Mesenchymal stem cell (in vitro differentiated cells and primary cell): ENCODE results near the gene CXorf51A.
"Not testable (repeated sequence)": the region's sequence is repeated elsewhere in the genome, so short reads cannot be mapped to it uniquely, and the experiment has no call there.

ENCODE experiments used
- DNase-seq: peaks from one replicate; pipeline ENCODE4 v3.0.0-alpha.2; 2013
- H2AFZ ChIP-seq: one replicate; pipeline ENCODE4 v1.6.1; 2013; ENCODE audit warnings: low read depth, mild to moderate bottlenecking, control low read depth, inconsistent platforms, low read length, moderate library complexity
- H2AK5ac ChIP-seq: 2 replicates; pipeline ENCODE4 v1.6.1; 2013; ENCODE audit warnings: low read length, moderate library complexity, mild to moderate bottlenecking, inconsistent platforms; ENCODE audit not compliant: severe bottlenecking
- H2BK120ac ChIP-seq: one replicate; pipeline ENCODE4 v1.6.1; 2013; ENCODE audit warnings: low read depth, mild to moderate bottlenecking, inconsistent platforms, low read length, moderate library complexity
- H2BK12ac ChIP-seq, 2 experiments: one replicate each; pipeline ENCODE4 v1.6.1; 2013; ENCODE audit warnings: inconsistent platforms in 2 of 2, low read length in 2 of 2, mild to moderate bottlenecking in 2 of 2, moderate library complexity in 2 of 2, control low read depth in 1 of 2
- H2BK15ac ChIP-seq: one replicate; pipeline ENCODE4 v1.6.1; 2013; ENCODE audit warnings: mild to moderate bottlenecking, low read depth, inconsistent platforms; ENCODE audit not compliant: poor library complexity, severe bottlenecking
- H2BK5ac ChIP-seq: 2 replicates; pipeline ENCODE4 v1.6.1; 2013; ENCODE audit warnings: low read depth, mild to moderate bottlenecking, low read length, control low read depth, inconsistent platforms; ENCODE audit not compliant: poor library complexity, severe bottlenecking
- H3K14ac ChIP-seq, 2 experiments: one replicate each; pipeline ENCODE4 v1.6.1; 2013; ENCODE audit warnings: inconsistent platforms in 2 of 2, low read length in 2 of 2, control low read depth in 1 of 2, mild to moderate bottlenecking in 1 of 2, moderate library complexity in 1 of 2
- H3K18ac ChIP-seq, 2 experiments: one replicate each; pipeline ENCODE4 v1.6.1; 2013; ENCODE audit warnings: inconsistent platforms in 2 of 2, low read length in 2 of 2, control low read depth in 1 of 2, low read depth in 1 of 2, mild to moderate bottlenecking in 1 of 2
- H3K23ac ChIP-seq, 2 experiments: one replicate each; pipeline ENCODE4 v1.6.1; 2013; ENCODE audit warnings: inconsistent platforms in 2 of 2, low read length in 2 of 2, mild to moderate bottlenecking in 2 of 2, moderate library complexity in 2 of 2, control low read depth in 1 of 2
- H3K27ac ChIP-seq: 2 replicates; pipeline ENCODE4 v1.5.1; 2013; ENCODE audit warnings: mild to moderate bottlenecking, moderate library complexity, low read length, control low read depth, inconsistent platforms; ENCODE audit not compliant: poor library complexity, severe bottlenecking
- H3K27me3 ChIP-seq, 2 experiments: 2 replicates each; pipeline versions ENCODE4 v1.6.1 to v1.7.0; 2013; ENCODE audit warnings: low read length in 2 of 2, mild to moderate bottlenecking in 2 of 2, moderate library complexity in 2 of 2, control low read depth in 1 of 2, inconsistent platforms in 1 of 2; ENCODE audit not compliant: control insufficient read depth in 1 of 2, insufficient read depth in 1 of 2
- H3K36me3 ChIP-seq, 2 experiments: 2 replicates each; pipeline versions ENCODE4 v1.6.1 to v1.7.0; 2013; ENCODE audit warnings: low read length in 2 of 2, control low read depth in 1 of 2, inconsistent platforms in 1 of 2, low read depth in 1 of 2, mild to moderate bottlenecking in 1 of 2; ENCODE audit not compliant: insufficient read depth in 2 of 2, control insufficient read depth in 1 of 2
- H3K4ac ChIP-seq, 2 experiments: one replicate each; pipeline ENCODE4 v1.6.1; 2013; ENCODE audit warnings: inconsistent platforms in 2 of 2, low read length in 2 of 2, mild to moderate bottlenecking in 2 of 2, moderate library complexity in 2 of 2, control low read depth in 1 of 2, low read depth in 1 of 2
- H3K4me1 ChIP-seq: 2 replicates; pipeline ENCODE4 v1.6.1; 2013; ENCODE audit warnings: low read depth, low read length, control low read depth; ENCODE audit not compliant: control insufficient read depth, insufficient read depth
- H3K4me2 ChIP-seq: 2 replicates; pipeline ENCODE4 v1.6.1; 2013; ENCODE audit warnings: low read length, mild to moderate bottlenecking, inconsistent platforms; ENCODE audit not compliant: poor library complexity, severe bottlenecking
- H3K4me3 ChIP-seq, 2 experiments: 2 replicates each; pipeline versions ENCODE4 v1.5.1 to v1.7.0; 2013; ENCODE audit warnings: low read length in 2 of 2, mild to moderate bottlenecking in 2 of 2, control low read depth in 1 of 2, low read depth in 1 of 2; ENCODE audit not compliant: insufficient read depth in 1 of 2
- H3K79me1 ChIP-seq: replicated peaks from 2 replicates; pipeline ENCODE4 v1.6.1; 2013; ENCODE audit warnings: mild to moderate bottlenecking, control low read depth, low read length, inconsistent platforms; ENCODE audit not compliant: poor library complexity, severe bottlenecking
- H3K9ac ChIP-seq: 2 replicates; pipeline ENCODE4 v1.7.0; 2013; ENCODE audit warnings: mild to moderate bottlenecking, low read length, moderate library complexity
- H3K9me3 ChIP-seq: 2 replicates; pipeline ENCODE4 v1.7.0; 2013; ENCODE audit warnings: mild to moderate bottlenecking, low read length; ENCODE audit not compliant: control insufficient read depth
- H4K8ac ChIP-seq: one replicate; pipeline ENCODE4 v1.6.1; 2013; ENCODE audit warnings: inconsistent platforms, mild to moderate bottlenecking, low read length, moderate library complexity
- H4K91ac ChIP-seq: one replicate; pipeline ENCODE4 v1.6.1; 2013; ENCODE audit warnings: mild to moderate bottlenecking, low read length, inconsistent platforms
- WGBS: methylation state at CpG from one replicate; pipeline ENCODE4 v1.1.7; 2013; ENCODE audit warnings: mixed read lengths; 5-methylcytosine and 5-hydroxymethylcytosine counted together

CXorf51A gene

GRCh38 chrX:146809471-146809870 is 5.1 kb downstream of the CXorf51A start, which contains the start of gene CXorf51B:
TSS of gene CXorf51B (plus strand) at chrX:146809771. CDS start at chrX:146809792, 21 bp downstream.
- DNase-seq, H2BK15ac ChIP-seq, H2BK12ac ChIP-seq, H3K23ac ChIP-seq, H3K4me3 ChIP-seq, H3K27ac ChIP-seq, H3K18ac ChIP-seq, H3K79me1 ChIP-seq, H3K36me3 ChIP-seq, H3K14ac ChIP-seq, H2AK5ac ChIP-seq, H3K9ac ChIP-seq, H3K9me3 ChIP-seq, H2BK120ac ChIP-seq, H3K4me2 ChIP-seq, H3K27me3 ChIP-seq, H4K8ac ChIP-seq, H3K4ac ChIP-seq, H3K4me1 ChIP-seq, H4K91ac ChIP-seq, H2BK5ac ChIP-seq, H2AFZ ChIP-seq: not testable (repeated sequence)
- WGBS, result no CpG with 5 or more reads among the region's 3 CpGs
